ENCODE results near the gene TPM2. TPM values are rescaled to one million over a fixed set of nuclear protein-coding genes. Genes with fewer than 3 reads are reported as not detected.

Gene TPM2
- polyA plus RNA-seq, 1 of the 3 experiments (the other 2 are of a cell fraction) = 620 TPM

DNA sequence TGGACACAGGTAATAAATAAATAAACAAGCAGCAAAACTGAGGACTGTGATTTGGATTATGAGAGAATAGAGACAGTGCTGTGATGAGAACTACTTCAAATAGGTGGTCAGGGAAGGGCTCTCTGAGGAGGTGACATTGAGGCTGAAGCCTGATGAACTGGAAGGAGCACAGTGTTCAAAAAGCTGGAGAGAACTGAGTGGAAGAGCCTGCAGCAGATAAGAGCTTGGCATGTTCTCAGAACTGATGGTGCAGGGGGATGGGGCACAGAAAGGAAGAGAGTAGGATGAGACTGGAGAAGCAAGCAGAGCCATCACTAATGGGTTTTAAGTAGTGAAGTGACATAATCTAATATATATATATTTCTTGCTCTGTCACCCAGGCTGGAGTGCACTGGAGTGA, 11.2 kb upstream of the TPM2 start:
- Histone ChIP-seq H3F3A (replicated peaks; ENCODE audit: insufficient read depth) (peaks cover 32% of the 10 kb centered on the region), H3K9me2 (no peaks in the 10 kb centered on the region), H3K27me3 (ENCODE audit: insufficient read depth) (no peaks in the 10 kb centered on the region), H3K36me3 (replicated peaks in 1 of 2; ENCODE audit: control insufficient read depth in 1 of 2, insufficient read depth in 2 of 2, low read length in 1 of 2) (peaks cover 55 to 87% of the 10 kb centered on the region in 2 experiments), H3K4me1 (ENCODE audit: control insufficient read depth in 1 of 2, insufficient read depth in 2 of 2, low read depth in 1 of 2, low read length in 1 of 2) (no peaks in the 10 kb centered on the region), H3K27ac (ENCODE audit: low read depth in 2 of 2, low read length in 1 of 2) (no peak overlapping the region), H2AFZ (ENCODE audit: low read depth) (no peak overlapping the region), H3K4me2 (no peak overlapping the region), H3K79me2 (ENCODE audit: insufficient read depth) (no peaks in the 10 kb centered on the region), H3K4me3 (ENCODE audit: low read depth in 2 of 2, low read length in 1 of 2) (no peak overlapping the region), H3K9ac (no peak overlapping the region), H4K20me1 (ENCODE audit: insufficient read depth) (no peaks in the 10 kb centered on the region), H3K9me3 (no peaks in the 10 kb centered on the region)
- no peak for DNase-seq
- TF ChIP-seq, protein P1, sequence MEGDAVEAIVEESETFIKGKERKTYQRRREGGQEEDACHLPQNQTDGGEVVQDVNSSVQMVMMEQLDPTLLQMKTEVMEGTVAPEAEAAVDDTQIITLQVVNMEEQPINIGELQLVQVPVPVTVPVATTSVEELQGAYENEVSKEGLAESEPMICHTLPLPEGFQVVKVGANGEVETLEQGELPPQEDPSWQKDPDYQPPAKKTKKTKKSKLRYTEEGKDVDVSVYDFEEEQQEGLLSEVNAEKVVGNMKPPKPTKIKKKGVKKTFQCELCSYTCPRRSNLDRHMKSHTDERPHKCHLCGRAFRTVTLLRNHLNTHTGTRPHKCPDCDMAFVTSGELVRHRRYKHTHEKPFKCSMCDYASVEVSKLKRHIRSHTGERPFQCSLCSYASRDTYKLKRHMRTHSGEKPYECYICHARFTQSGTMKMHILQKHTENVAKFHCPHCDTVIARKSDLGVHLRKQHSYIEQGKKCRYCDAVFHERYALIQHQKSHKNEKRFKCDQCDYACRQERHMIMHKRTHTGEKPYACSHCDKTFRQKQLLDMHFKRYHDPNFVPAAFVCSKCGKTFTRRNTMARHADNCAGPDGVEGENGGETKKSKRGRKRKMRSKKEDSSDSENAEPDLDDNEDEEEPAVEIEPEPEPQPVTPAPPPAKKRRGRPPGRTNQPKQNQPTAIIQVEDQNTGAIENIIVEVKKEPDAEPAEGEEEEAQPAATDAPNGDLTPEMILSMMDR (IDR thresholded peaks at IDR 0.05) = no peak
- TF ChIP-seq CHD2 (IDR thresholded peaks at IDR 0.05; ENCODE audit: low read length, partially characterized antibody) (no peak), TCF12 (IDR thresholded peaks at IDR 0.05) (no peak), TAF1 (IDR thresholded peaks at IDR 0.05; ENCODE audit: borderline replicate concordance, low read depth, low read length) (no peak), FOSL2 (IDR thresholded peaks at IDR 0.05; ENCODE audit: borderline replicate concordance, low read depth) (no peak), GABPA (IDR thresholded peaks at IDR 0.05; ENCODE audit: low read depth) (no peak), IRF3 (IDR thresholded peaks at IDR 0.05; ENCODE audit: low read depth, low read length) (no peak), YY1 (IDR thresholded peaks at IDR 0.05; ENCODE audit: low read depth) (no peak), TEAD4 (IDR thresholded peaks at IDR 0.05; ENCODE audit: borderline replicate concordance, insufficient read depth) (no peak), EP300 (IDR thresholded peaks at IDR 0.05; ENCODE audit: borderline replicate concordance in 1 of 2, low read depth in 1 of 2, low read length in 1 of 2) (no peak), REST (IDR thresholded peaks at IDR 0.05; ENCODE audit: low read depth, low read length) (no peak), EZH2phosphoT487 (IDR thresholded peaks at IDR 0.05; ENCODE audit: borderline replicate concordance, low read depth) (no peak), RFX5 (IDR thresholded peaks at IDR 0.05; ENCODE audit: low read length) (no peak), PBX3 (IDR thresholded peaks at IDR 0.05) (no peak), MXI1 (IDR thresholded peaks at IDR 0.05; ENCODE audit: low read depth, low read length) (no peak), NFIC (IDR thresholded peaks at IDR 0.05; ENCODE audit: borderline replicate concordance) (no peak), POLR2AphosphoS5 (IDR thresholded peaks at IDR 0.05; ENCODE audit: low read depth, low read length) (no peak), SMC3 (IDR thresholded peaks at IDR 0.05; ENCODE audit: low read depth, low read length) (no peak)
- ChIA-PET POLR2A (no interaction called here), CTCF (interaction anchor here (0.8 to 8.3 kb wide), 5 partner anchors 9 to 43 kb away, joined by 3 to 103 read pairs (median 6); partner anchors contain the start of genes ARHGEF39, CCDC107, CREB3 and RMRP)

Measured in SK-N-SH (cell line).